ENCODE data around the gene NMUR2. TPM values are rescaled to one million over a fixed set of nuclear protein-coding genes. Genes with fewer than 3 reads are reported as not detected.

NMUR2 gene
- total and polyA plus RNA-seq, 2 of the 8 experiments (the other 6 are each of a cell fraction or from before 2014, with no cell fraction given): 0.11 TPM; not detected in 1

- no peaks in the 10 kb centered on the region for H3K79me2 ChIP-seq (ENCODE audit: control insufficient read depth in 1 of 2, insufficient read depth in 2 of 2, low read length in 2 of 2)
- TF ChIP-seq TAF7 (optimal IDR thresholded peaks at IDR 0.05; ENCODE audit: borderline replicate concordance, low read depth, low read length) (no peak), YY1 (IDR thresholded peaks at IDR 0.05; ENCODE audit: low read depth, low read length) (no peak), POLR2AphosphoS5 (IDR thresholded peaks at IDR 0.05; ENCODE audit: low read depth, low read length) (no peak), CBX8 (IDR thresholded peaks at IDR 0.05; ENCODE audit: borderline replicate concordance, low read depth, low read length) (no peak), ATF3 (IDR thresholded peaks at IDR 0.05; ENCODE audit: insufficient read depth, low read depth, low read length) (no peak), CEBPB (IDR thresholded peaks at IDR 0.05; ENCODE audit: low read depth, low read length) (no peak), FOSL1 (IDR thresholded peaks at IDR 0.05; ENCODE audit: insufficient read depth, low read depth, low read length) (no peak)
- no peaks in the 10 kb centered on the region for H3K79me1 ChIP-seq (ENCODE audit: low read depth, low read length)
- no peak overlapping the region for H4K8ac ChIP-seq (ENCODE audit: extremely low read depth, insufficient read depth, low read length)
- no peak overlapping the region for H4K5ac ChIP-seq (ENCODE audit: insufficient read length, low read depth, low read length)
- H2BK120ac ChIP-seq (replicated peaks; ENCODE audit: low read depth, low read length): no peak overlapping the region
- CTCF ChIA-PET (ENCODE audit: partially characterized antibody): no interaction called here
- no peak overlapping the region for H3K4ac ChIP-seq (replicated peaks; ENCODE audit: insufficient read length, low read depth, low read length)
- 91% methylated on average over 2 of the region's 2 CpGs; no CpG with 5 or more reads in 1 of the 2 experiments for whole genome bisulfite sequencing, 2 experiments (ENCODE audit: extremely low coverage in 1 of 2, insufficient coverage in 1 of 2, insufficient read length in 1 of 2, insufficient replicate concordance in 2 of 2, low coverage in 1 of 2, low lambda C conversion rate in 2 of 2, missing lambda C conversion rate in 1 of 2)
- no peak overlapping the region for H3K14ac ChIP-seq (ENCODE audit: insufficient read length)
- H3K9me3 ChIP-seq (ENCODE audit: insufficient read depth in 2 of 2, low read depth in 1 of 2, low read length in 1 of 2): no peaks in the 10 kb centered on the region
- no peak overlapping the region for H3K4me2 ChIP-seq (ENCODE audit: insufficient read depth in 1 of 2, low read depth in 2 of 2, low read length in 2 of 2)
- no peak overlapping the region for H2BK20ac ChIP-seq (ENCODE audit: low read length)
- no peaks in the 10 kb centered on the region for H3K36me3 ChIP-seq (ENCODE audit: control insufficient read depth in 2 of 4, insufficient read depth in 4 of 4, low read length in 3 of 4)
- no peak overlapping the region for H3K56ac ChIP-seq (replicated peaks; ENCODE audit: insufficient read length, low read depth, low read length)
- H3K27me3 ChIP-seq (replicated peaks in 1 of 4; ENCODE audit: control insufficient read depth in 3 of 4, extremely low read depth in 1 of 4, insufficient read depth in 3 of 4, low read length in 3 of 4): no peaks in the 10 kb centered on the region
- DNase-seq (ENCODE audit: low read depth in 1 of 2, low spot score in 2 of 2) (no peak), FAIRE-seq (no peak)
- POLR2A ChIA-PET (ENCODE audit: partially characterized antibody): no interaction called here
- H3K18ac ChIP-seq (ENCODE audit: extremely low read depth, low read length): no peak overlapping the region
- H3K23ac ChIP-seq (ENCODE audit: insufficient read length): no peak overlapping the region
- H3K27ac ChIP-seq (ENCODE audit: low read depth, low read length): no peak overlapping the region
- no peak overlapping the region for H2BK12ac ChIP-seq (ENCODE audit: low read depth, low read length)
- H3K4me1 ChIP-seq (replicated peaks in 1 of 4; ENCODE audit: control insufficient read depth in 3 of 4, insufficient read depth in 4 of 4, low read length in 3 of 4): no peaks in the 10 kb centered on the region
- peaks cover 2% of the 10 kb centered on the region; the same call in 1 of the 2 replicates for H3K23me2 ChIP-seq (ENCODE audit: low read depth, low read length)
- H4K20me1 ChIP-seq (replicated peaks in 1 of 2; ENCODE audit: control insufficient read depth in 1 of 2, insufficient read depth in 2 of 2, low read length in 2 of 2): no peaks in the 10 kb centered on the region
- no peak overlapping the region for H3K9ac ChIP-seq (replicated peaks in 1 of 4; ENCODE audit: extremely low read depth in 1 of 4, low read depth in 3 of 4, low read length in 3 of 4)
- no peak overlapping the region for H2AFZ ChIP-seq (ENCODE audit: low read length)
- H3K4me3 ChIP-seq (ENCODE audit: extremely low read depth in 1 of 4, insufficient read depth in 2 of 4, low read depth in 3 of 4, low read length in 4 of 4): no peak overlapping the region
- no peak overlapping the region for H2AK5ac ChIP-seq (ENCODE audit: low read depth, low read length)
- no peak overlapping the region for H4K91ac ChIP-seq (replicated peaks; ENCODE audit: insufficient read length, low read length)
- H2BK15ac ChIP-seq (ENCODE audit: low read length): no peak overlapping the region
- no peak overlapping the region for H2BK5ac ChIP-seq (ENCODE audit: low read depth, low read length)
Observed at GRCh38 chr5:152424501-152424900, 19.4 kb upstream of the NMUR2 start.

Data from H1 (cell line).